GM12874 (cell line): ENCODE data around the gene RSF1.

ENCODE experiments used
- TF ChIP-seq, protein P1 (sequence below): IDR thresholded peaks from 2 replicates; pipeline ENCODE4 v1.5.1; 2011; ENCODE audit warnings: low read depth, mild to moderate bottlenecking, control low read depth, low read length, moderate library complexity; ENCODE audit not compliant: insufficient read depth

Gene RSF1

DNA sequence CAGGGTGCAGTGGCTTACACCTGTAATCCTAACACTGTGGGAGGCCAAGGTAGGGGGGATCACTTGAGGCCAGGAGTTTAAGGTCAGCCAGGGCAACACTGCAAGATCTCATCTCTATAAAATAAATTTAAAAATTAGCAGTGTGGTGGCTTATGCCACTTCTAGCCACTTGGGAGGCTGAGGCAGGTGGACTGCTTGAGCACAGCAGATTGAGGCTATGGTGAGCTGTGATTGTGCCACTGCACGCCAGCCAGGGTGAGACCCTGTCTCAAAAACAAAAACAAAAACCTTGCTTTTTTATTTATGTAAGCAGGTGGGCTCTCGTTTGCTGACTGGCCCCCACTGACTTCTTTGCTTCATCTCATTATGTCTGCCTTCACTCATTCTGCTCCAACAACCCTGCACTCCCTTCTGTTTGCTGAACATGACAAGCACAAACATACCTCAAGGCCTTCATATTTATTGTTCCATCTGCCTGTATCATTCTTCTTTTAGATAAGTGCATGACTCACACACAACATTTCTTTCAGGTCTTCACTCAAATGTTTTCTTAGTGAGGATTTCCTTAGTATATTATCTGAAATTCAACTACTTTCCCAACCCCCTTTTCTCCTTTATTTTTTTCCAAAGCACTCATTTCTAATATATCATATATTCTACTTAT lies 150.5 kb downstream of the RSF1 start:
- TF ChIP-seq, protein P1, sequence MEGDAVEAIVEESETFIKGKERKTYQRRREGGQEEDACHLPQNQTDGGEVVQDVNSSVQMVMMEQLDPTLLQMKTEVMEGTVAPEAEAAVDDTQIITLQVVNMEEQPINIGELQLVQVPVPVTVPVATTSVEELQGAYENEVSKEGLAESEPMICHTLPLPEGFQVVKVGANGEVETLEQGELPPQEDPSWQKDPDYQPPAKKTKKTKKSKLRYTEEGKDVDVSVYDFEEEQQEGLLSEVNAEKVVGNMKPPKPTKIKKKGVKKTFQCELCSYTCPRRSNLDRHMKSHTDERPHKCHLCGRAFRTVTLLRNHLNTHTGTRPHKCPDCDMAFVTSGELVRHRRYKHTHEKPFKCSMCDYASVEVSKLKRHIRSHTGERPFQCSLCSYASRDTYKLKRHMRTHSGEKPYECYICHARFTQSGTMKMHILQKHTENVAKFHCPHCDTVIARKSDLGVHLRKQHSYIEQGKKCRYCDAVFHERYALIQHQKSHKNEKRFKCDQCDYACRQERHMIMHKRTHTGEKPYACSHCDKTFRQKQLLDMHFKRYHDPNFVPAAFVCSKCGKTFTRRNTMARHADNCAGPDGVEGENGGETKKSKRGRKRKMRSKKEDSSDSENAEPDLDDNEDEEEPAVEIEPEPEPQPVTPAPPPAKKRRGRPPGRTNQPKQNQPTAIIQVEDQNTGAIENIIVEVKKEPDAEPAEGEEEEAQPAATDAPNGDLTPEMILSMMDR: no peak

DNA sequence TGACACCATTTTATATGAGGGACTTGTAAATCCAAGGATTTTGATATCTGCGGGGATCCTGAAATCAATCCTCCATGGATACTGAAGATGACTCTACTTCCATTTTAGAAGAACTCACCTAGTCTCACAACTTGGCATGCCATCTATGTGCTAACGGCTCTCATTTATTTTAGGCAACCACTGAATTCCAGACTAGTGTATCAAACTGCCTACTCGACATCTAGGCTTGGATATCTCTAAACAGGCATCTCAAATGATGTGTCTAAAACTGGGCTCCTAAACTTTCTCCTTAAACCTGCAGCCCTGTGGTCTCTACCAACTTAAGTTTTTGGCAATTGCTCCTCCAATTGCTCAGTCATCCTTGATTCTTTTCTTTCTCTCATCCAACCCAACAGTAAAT lies 151.8 kb downstream of the RSF1 start:
- TF ChIP-seq, protein P1: no peak

DNA sequence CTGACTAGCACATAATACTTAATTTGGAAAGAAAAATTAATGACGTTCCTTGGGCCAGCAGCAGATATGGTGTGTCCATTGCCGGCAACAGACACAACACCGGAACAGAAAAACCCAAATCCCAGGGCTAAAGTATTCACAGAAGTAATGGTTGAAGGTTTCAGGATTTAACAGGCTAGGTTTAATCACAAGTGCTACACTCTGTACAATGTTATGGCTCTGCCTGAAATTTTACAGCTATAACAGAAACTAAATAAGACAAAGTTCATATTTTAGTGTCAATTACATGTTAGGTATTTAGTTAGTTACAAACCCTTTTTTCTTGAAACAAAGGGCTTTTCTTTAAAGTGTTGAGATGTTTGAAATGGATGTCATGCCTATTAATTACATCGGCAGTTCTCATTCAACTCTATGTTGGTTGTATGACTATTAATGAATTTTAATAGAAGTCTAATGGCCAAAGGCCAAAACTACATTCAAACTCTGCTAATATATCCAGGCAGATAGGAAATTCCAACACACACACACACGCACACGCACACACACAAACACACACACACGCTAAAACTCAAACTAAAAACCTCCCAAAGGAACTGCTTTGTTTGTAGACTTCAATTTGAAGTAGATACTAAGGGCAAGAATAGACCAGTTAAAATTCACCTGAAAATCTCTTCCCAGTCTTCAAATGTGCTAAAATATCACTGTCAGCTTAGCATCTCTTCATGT lies 155.1 kb downstream of the RSF1 start:
- TF ChIP-seq, protein P1: no peak

DNA sequence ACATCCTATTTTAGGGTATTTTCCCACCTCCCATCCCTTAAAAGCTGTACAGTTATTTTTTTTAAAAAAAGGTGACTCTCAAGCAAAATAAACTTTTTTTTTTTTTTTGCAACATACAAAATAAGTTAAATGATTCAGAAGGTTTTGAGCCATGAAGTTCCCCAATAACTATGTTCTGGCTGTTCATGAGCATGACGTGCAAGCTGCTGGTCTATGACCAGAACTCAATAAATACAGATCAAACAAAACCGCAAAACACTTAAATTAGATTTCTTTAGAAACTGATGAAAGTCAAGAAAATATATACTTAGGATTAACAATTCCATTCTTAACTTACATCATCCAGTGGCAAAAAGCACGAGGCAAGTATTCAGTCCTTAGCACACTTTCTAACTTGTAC lies 158.9 kb downstream of the RSF1 start:
- TF ChIP-seq, protein P1: no peak

DNA sequence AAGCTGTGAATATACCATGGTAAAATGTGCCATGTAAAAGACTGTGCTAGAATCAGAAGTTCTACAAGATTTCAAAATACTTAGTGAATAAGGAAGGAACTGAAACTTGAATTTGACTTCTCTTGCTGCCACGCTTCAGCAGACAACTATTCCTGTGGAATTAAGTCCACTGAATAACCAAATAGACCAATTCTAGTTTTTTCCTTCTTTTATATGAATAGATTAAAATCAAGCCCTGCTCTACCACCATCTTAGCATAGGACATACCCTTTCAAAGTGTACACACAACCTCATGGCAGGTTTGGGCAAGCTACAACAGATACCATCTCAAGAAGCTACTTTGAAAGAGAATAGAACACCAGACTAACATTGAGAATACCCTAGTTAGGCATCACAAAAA lies 159.6 kb downstream of the RSF1 start:
- TF ChIP-seq, protein P1: no peak

DNA sequence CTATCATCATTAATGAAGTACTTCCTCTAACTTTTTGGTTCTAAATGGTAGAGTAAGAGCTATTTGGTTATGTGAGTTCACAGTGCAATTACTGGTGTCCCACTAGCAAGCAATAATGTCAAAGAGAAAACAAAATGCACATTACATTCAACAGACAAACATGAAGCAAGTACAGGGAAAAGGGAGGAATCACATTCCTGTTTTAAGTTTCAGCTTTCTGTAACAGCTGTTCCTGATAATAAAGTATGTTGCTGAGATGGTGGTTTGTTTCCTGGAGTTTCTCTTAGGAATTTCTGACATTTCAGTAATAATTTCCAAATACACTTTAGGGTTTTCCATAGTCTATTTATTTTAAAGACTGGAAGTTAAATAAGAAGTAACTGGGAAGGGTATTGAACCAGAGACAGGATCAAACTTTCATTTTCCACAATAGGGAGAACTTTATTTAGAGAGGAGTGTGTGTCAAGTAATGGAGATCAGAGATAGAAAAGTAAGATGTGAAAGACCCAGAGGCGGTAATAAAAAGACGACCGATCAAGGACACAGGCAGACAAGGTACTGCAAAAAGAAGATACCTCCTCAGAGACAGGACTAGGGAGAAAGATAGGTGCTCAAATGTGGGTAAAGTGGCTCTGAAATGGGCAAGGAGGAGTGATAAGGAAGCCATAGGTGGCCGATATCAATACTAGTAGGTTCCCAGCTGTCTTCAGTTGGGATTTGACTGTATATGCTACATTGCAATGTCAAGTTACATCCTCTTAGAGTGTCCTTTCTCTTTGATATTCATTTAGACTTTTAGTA lies 162.1 kb downstream of the RSF1 start:
- TF ChIP-seq, protein P1: no peak

DNA sequence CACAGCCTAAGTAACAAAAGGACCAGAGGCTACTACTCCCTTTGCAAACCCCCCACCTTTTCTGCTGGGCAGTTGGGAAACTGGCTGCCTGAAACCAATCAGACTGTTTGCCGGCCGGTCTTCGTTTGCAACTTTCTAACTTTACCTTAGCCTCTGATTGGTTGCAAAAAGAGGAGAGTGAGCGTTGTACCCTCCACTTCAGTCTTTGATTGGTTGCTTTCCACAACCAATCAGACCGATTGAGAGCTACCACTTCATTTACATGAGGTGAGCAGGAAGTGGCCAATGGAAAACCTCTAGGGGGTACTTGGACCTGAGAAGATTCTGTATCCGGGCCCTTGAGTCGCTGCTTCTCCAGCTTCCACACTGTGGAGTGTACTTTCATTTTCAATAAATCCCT lies 164.2 kb downstream of the RSF1 start:
- TF ChIP-seq, protein P1: no peak
